KOPT-K1 (cell line): Measurements from ENCODE around the gene ACKR3.

Source experiments
- H3K27ac ChIP-seq: fragments of 200-600 bp; sonication (generic); 2 replicates; pipeline ENCODE4 v1.5.1; 2016; ENCODE audit warnings: antibody characterized with exemption, mild to moderate bottlenecking, low read depth, low read length; ENCODE audit not compliant: poor library complexity, severe bottlenecking
- H3K36me3 ChIP-seq: fragments of 200-600 bp; sonication (generic); 2 replicates; pipeline ENCODE4 v1.5.1; 2017; ENCODE audit warnings: antibody characterized with exemption, mild to moderate bottlenecking, low read length, moderate library complexity; ENCODE audit not compliant: insufficient read depth
- H3K9me3 ChIP-seq: fragments of 200-600 bp; sonication (generic); 2 replicates; pipeline ENCODE4 v1.5.1; 2017; ENCODE audit warnings: antibody characterized with exemption, low read length, mild to moderate bottlenecking; ENCODE audit not compliant: insufficient read depth, poor library complexity, severe bottlenecking

The ACKR3 gene

DNA sequence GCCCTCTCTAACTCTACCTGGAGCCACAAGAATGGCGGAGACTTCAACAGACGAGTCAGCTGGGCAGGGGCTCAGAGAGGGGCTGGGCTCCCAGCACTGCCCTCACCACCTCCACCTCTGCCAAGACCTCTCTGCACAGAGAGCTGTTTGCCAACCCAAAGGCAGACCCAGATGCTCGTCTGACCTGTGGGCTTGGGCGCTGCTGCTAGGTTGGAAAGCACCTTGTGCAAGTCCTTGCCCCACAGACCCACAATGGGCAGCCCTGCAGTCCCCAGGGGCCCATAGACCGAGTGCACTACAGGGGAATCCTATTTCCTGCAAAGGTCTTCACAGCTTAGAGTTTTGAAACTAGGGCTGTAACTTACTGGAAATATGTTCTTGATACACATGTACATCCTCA, 13.3 kb downstream of the ACKR3 start:
- Histone ChIP-seq H3K27ac (no peak overlapping the region), H3K9me3 (no peaks in the 10 kb centered on the region), H3K36me3 (peaks cover 16% of the 10 kb centered on the region; the same call in 1 of the 2 replicates)

DNA sequence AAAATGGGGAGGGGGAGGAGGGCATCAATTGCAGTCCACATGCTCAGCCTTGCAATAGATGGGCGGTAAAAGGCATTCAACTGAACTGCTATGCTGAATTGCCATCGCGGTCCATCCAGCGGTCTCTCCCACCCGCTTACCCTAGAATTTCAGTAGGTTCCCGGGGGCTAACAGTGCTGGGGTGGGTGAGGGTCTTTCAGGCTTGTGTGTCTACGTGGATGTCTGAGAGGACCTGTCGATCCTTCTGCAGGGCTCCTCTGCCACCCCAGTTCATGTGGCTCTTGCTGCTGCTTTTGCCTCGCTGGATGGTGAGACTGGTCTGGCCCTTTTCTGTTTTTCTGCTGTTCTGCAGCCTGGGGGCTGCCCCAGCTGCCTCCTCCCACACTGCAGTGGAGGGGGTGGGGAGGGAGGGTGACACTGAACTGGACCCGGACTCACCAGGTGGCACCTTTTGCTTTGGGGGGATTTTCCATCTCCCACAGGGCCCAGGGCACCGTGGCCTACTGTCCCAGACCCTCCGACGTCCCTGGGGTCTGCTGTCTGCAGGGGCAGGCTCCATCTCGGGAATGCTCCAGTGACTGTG, 14.1 kb downstream of the ACKR3 start:
- no peak overlapping the region for H3K27ac ChIP-seq
- peaks cover 16% of the 10 kb centered on the region; the same call in 1 of the 2 replicates for H3K36me3 ChIP-seq
- H3K9me3 ChIP-seq = no peaks in the 10 kb centered on the region

DNA sequence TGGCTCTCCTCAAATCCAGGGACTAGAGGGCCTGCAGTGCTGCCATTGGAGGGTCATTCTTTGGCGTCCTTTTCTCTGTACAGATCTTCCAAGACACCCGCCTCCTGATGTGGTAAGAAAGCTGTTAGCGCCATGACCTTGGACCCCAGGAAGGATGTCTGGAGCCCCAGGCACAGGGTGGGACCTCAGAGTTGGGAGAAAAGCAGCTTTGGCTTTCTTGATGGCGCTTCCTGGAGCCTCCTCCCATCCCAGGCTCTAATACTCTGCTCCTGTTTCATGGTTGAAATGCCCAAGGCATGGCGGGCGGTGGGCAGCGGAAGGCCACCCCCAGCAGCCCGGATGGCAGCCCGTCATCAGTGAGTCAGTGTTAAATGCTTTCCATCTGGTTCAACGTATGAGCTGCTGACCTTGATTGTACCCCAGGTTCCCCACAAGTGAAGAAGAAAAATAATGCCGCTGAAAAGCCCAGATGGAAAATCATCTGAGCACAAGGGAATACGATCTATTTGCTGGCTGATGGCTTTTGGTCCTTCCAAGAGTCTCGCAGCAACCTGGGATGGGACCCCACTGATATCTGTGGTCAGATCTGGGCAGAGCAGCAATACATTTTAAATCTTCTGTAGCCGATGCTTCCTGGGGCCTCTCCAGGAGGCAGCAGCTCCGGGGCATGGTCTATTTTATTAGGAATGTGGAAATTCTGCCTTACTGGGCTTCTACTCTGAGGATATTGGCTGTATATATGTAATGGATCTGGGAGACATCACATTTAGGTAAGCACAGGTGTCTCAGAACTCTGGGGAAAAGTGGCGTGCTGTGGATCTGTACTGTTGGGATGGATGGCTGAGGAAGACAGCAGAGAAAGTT, 15.1 kb downstream of the ACKR3 start:
- H3K9me3 ChIP-seq = no peaks in the 10 kb centered on the region
- H3K36me3 ChIP-seq = peaks cover 16% of the 10 kb centered on the region; the same call in 1 of the 2 replicates
- no peak overlapping the region for H3K27ac ChIP-seq

DNA sequence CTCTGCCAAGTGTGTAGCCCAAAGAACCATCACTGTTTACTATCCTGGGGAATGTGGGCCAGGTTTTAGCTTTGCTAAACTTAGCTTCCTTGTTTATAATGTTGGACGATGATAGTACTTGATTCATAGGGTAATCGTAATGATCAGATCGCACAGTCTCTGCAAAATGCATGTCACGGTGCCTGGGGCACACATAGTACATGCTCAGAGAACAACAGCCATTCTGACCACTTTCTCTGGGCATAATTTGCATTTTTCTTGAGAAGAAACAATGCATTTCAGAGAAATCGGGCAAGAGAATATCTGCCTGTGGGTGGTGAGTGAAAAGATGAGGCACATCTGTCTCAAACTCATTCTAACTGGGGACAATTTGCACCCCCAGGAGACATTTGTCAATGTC, 16.3 kb downstream of the ACKR3 start:
- peaks cover 7% of the 10 kb centered on the region; the same call in 1 of the 2 replicates for H3K36me3 ChIP-seq
- H3K27ac ChIP-seq = no peak overlapping the region
- no peaks in the 10 kb centered on the region for H3K9me3 ChIP-seq

DNA sequence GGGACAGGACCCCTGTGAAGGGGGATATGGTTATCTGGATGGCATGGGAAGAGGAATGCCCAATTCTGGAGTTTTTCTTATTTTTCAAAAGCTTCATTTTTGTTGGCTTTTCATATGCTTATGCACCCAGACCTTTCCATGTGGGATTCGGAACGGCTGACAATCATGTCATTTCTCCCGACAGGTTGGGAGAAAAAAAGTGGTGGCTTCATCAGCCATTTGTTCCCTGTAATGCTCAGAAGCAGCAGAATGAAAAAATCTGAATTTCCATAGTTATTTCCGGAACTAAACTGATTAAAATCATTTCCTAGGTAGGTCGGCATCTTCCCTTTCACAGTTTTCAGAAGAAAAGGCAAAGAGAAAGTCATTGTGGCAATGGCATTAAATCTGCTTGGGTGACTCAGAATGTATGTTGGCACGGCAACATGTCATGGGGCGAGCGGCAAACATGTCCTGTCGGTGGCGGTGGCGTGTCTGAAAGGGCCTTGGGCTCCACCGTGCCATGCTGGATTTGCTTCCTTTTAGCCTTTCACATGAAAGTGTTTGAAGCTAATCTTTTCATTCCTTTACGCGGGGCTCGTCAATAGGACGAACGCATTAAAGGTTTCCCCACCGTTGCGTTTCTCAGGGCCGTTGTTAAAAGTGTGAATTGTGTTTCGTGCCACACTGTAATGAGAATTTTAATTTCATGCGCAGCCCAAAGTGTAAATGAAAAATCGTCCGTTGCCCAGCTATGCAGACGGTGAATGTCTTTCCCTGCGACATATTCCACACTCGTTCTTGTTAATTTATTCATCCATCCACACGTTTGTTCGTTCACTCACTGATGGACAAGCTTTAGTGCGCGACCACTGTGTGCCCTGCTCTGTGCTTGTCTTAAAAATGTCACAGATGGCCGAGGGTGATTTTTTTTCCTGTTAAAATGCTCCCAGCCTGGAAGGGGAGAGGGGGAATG, 18.5 kb downstream of the ACKR3 start:
- Histone ChIP-seq H3K36me3 (no peaks in the 10 kb centered on the region; the same call in 1 of the 2 replicates), H3K27ac (no peak overlapping the region)

DNA sequence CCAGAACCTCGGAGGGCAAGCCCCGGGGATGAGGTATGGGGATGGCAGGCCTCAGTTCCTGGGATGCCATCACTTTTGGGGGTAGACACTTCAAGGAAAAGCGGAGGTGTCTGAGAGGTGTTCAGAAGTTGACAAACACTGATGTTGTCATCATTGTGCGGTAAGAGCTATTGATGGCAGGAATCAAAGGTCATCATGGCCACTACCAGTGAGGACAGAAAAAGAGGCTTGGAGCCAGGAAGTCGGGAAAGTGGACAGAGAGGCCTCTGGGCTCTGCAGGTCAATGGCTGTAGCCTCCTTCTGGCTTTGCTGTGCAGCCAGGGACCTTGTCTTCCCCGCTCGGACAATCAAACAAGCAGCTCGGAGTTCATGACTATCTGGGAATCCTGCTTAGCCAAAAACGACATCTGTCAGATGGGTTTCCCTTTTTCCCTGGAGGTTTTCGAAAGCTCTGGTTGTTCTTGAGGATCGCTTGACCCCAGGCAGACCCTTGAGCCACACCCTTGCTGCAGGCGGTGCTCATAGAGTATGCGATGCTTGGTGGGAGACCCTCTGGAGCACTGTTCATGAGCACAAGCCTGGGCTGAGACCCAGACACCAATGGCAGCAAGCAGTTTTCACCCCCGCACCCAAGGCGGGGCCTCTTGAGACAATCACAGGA, 19.4 kb downstream of the ACKR3 start:
- no peaks in the 10 kb centered on the region for H3K9me3 ChIP-seq
- H3K27ac ChIP-seq = no peak overlapping the region
- no peaks in the 10 kb centered on the region for H3K36me3 ChIP-seq

More for the DNA sequence above, 18.5 kb downstream of the ACKR3 start:
- no peaks in the 10 kb centered on the region for H3K9me3 ChIP-seq

DNA sequence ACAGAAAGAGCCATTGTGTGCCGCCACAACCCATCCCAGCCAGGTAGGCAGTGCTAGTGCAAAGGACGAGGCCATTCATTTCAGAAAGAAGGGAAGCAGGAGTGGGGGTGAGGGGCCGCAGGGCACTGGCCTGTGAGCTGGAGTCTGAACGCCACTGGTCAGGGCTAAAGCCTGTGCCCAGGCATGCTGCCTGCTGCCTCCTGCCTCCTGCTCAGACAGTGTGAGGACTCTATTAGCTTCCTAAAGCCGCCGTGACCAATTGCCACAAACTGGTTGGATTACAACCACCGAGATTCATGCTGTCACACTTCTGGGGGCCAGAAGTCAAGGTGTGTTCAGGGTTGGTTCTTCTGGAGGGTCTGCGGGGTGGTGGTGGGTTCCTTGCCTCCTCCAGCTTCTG, 21.2 kb downstream of the ACKR3 start:
- Histone ChIP-seq H3K36me3 (no peaks in the 10 kb centered on the region), H3K9me3 (no peaks in the 10 kb centered on the region), H3K27ac (no peak overlapping the region)

DNA sequence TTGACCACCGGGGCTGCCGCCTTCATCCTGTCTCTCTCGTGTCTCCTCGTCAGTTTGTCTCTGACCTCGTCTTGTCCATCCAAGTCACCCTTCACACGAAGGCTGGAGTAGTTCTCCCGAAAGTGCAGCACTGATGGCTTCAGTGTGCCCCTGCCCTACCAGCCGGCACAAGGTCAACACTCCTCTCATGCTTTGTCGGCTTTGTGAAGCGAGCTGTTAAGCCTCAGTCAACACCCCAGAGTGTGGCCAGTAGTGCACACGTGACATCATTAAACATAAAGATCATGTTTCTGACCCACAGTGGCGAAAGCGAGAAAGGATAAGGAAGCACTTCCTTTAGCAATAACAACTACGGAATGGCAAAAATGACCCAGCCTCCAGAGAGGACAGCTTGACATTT, 23.2 kb downstream of the ACKR3 start:
- Histone ChIP-seq H3K27ac (no peak overlapping the region), H3K36me3 (no peaks in the 10 kb centered on the region), H3K9me3 (no peaks in the 10 kb centered on the region)

DNA sequence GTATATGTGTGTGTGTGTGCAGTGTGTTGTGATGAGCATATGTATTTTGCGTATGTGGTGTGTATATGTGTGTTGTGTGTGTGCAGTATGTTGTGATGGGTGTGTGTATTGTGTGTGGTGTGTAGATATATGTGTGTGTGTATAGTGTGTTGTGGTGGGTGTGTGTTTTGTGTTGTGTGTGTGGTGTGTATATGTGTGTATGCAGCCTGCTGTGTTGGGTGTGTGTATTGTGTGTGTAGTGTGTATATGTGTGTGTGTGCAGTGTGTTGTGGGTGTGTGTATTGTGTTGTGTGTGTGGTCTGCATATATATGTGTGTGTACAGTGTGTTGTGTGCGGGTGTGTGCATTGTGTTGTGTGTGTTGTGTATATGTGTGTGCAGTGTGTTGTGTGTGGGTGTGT, 23.9 kb downstream of the ACKR3 start:
- H3K36me3 ChIP-seq = no peaks in the 10 kb centered on the region
- H3K27ac ChIP-seq = no peak overlapping the region
- no peaks in the 10 kb centered on the region for H3K9me3 ChIP-seq

DNA sequence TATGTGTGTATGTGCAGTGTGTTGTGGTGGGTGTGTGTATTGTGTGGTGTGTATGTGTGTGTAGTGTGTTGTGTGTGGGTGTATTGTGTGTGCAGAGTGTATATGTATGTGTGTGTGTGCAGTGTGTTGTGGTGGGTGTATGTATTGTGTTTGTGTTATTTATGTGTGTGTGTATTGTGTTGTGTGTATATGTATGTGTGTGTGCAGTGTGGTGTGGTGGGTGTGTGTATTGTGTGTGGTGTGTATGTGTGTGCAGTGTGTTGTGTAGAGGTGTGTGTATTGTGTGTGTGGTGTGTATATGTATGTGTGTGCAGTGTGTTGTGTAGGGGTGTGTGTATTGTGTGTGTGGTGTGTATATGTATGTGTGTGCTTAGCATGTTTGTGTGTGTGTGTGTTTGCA, 24.3 kb downstream of the ACKR3 start:
- H3K36me3 ChIP-seq = no peaks in the 10 kb centered on the region
- no peaks in the 10 kb centered on the region for H3K9me3 ChIP-seq
- no peak overlapping the region for H3K27ac ChIP-seq

DNA sequence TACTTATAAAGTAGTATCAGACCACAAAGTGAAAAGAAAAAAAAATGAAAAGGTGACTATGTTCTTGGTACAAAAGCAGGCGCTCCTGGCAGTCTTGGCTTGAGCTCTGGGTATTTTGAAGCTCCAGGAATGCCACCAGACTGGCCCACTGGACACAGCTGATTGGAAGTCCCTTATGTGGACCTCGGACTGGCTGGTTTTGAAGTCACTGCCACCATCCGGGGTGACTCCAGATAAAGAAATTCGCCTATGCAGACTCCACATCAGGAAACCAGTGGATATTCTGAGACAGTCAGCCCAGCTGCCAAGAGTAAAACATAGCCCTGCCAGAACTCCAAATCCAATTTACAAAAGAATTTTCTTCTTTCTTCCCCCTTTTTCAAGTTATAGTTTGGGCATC, 28.0 kb downstream of the ACKR3 start:
- H3K27ac ChIP-seq = no peak overlapping the region
- H3K9me3 ChIP-seq = no peaks in the 10 kb centered on the region
- H3K36me3 ChIP-seq = no peaks in the 10 kb centered on the region

DNA sequence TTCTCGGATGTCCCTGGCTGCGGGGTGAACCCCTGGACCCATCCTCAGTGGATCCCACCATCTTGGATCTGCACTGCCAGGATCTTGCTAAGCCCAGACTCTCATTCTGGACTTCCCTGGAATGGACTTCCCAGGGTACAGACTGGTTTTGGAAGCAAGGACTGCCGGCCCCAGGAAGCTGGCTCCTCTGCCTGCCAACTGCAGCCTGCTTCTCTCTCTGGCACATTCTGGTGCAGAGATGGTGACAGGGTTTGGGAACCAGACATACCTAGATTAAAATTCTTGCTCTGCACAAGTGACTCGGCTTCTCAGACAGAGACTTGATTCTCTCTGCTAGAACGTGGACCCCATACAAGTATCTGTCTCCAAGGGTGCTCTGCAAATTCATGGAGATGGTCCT, 29.4 kb downstream of the ACKR3 start:
- H3K27ac ChIP-seq = no peak overlapping the region
- no peaks in the 10 kb centered on the region for H3K9me3 ChIP-seq
- no peaks in the 10 kb centered on the region for H3K36me3 ChIP-seq

DNA sequence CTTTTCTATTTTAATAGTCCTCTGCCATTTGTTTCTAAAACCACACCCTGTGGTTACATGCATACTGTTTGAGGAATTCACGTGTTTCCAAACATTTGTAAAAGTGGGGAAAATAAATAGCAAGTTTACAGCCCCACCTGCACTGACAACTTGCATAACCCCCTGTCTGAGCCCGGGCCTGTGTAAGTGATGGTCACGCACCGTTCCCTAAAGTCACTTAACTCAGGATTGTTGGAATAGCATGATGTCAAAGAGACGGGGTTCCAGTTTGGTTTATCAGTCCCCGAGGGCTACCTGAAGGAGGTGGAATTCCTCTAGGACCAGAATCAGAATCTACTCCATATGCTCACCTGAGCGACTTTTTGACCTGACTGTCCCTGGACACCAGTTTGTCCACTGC, 30.5 kb downstream of the ACKR3 start:
- Histone ChIP-seq H3K36me3 (no peaks in the 10 kb centered on the region), H3K9me3 (no peaks in the 10 kb centered on the region), H3K27ac (no peak overlapping the region)

DNA sequence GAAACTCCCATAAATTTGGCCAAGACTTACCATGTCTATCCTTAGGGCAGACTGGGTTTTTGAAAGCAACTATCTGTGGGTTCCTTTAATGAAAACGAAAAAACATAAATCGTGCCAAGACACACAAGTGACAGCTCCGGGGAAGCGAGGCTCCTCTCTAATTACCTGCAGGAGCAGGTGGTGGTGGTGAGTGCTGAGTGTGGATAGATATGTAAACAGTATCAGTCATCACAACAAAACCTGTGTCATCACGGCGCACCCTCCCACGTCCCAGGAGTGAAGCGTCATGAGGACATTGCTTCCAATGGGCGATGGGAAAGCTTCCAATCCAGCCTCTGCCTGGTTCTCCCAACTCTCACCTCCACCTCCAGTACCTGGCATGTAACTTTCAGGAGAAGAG, 31.3 kb downstream of the ACKR3 start:
- no peaks in the 10 kb centered on the region for H3K9me3 ChIP-seq
- no peaks in the 10 kb centered on the region for H3K36me3 ChIP-seq
- H3K27ac ChIP-seq = no peak overlapping the region
